ENCODE measurements around the gene CLEC4D. TPM values are rescaled to one million over a fixed set of nuclear protein-coding genes. Genes with fewer than 3 reads are reported as not detected.
"Not testable (repeated sequence)": the region's sequence is repeated elsewhere in the genome, so short reads cannot be mapped to it uniquely, and the experiment has no call there.

The CLEC4D gene
- total RNA-seq, 1 donor from 2014 or later = not detected

DNA sequence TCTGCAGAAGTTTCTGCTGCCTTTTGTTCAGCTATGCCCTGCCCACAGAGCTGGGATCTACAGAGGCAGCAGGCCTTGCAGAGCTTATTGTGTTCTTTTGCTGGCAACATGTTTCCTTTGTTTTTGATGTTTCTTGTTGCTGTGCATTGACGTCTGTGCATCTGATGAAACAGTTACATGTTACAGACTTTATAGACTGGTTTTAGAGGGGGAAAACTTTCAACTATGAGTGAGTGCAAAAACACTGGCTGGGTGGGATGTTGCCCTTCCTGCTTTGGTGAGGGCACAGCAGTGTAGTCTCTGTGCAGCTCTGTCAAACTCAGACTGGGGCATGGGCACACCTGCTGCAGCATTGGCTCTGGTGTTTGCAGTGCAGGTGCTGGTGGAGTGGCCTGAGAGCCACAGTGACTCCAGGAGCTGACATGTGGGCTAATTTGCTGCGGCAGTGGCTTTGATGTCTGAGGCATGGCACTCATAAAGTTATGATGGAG, 30.7 kb upstream of the CLEC4D start:
- H3K4me3 Mint-ChIP-seq (ENCODE audit: unreplicated experiment) = no peak overlapping the region
- peaks cover 2% of the 10 kb centered on the region for H3K27me3 Mint-ChIP-seq (ENCODE audit: unreplicated experiment)
- TF ChIP-seq, protein P1, sequence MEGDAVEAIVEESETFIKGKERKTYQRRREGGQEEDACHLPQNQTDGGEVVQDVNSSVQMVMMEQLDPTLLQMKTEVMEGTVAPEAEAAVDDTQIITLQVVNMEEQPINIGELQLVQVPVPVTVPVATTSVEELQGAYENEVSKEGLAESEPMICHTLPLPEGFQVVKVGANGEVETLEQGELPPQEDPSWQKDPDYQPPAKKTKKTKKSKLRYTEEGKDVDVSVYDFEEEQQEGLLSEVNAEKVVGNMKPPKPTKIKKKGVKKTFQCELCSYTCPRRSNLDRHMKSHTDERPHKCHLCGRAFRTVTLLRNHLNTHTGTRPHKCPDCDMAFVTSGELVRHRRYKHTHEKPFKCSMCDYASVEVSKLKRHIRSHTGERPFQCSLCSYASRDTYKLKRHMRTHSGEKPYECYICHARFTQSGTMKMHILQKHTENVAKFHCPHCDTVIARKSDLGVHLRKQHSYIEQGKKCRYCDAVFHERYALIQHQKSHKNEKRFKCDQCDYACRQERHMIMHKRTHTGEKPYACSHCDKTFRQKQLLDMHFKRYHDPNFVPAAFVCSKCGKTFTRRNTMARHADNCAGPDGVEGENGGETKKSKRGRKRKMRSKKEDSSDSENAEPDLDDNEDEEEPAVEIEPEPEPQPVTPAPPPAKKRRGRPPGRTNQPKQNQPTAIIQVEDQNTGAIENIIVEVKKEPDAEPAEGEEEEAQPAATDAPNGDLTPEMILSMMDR (IDR thresholded peaks at IDR 0.05; ENCODE audit: partially characterized antibody, unreplicated experiment) = no peak
- H3K36me3 Mint-ChIP-seq (ENCODE audit: unreplicated experiment) = peaks cover 6% of the 10 kb centered on the region
- H3K27ac Mint-ChIP-seq (ENCODE audit: unreplicated experiment) = no peak overlapping the region
- no peaks in the 10 kb centered on the region for H3K4me1 Mint-ChIP-seq (ENCODE audit: low read depth, unreplicated experiment)
- no peak for DNase-seq
- H3K9me3 Mint-ChIP-seq (ENCODE audit: unreplicated experiment) = no peaks in the 10 kb centered on the region

DNA sequence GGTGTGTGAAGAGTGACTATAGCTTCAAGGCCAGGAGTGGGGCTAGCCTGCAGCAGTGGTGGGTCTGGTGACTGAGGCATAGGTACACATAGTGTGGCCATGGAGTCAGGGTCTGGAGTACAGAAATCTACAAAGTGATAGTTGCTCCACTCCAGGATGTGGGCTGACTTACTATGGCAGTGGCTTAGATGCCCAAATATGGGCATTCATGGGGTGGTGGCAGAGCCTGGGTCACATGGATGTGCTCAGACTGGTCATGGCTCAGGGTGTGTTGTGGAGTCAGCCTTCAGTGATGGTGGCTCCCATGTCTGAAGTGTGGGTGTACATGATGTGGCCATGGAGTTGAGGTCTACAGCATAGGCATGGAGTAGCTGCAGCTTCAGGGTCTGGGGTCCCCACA, 30.2 kb upstream of the CLEC4D start:
- no peaks in the 10 kb centered on the region for H3K9me3 Mint-ChIP-seq (ENCODE audit: unreplicated experiment)
- H3K4me3 Mint-ChIP-seq (ENCODE audit: unreplicated experiment) = no peak overlapping the region
- H3K36me3 Mint-ChIP-seq (ENCODE audit: unreplicated experiment) = peaks cover 6% of the 10 kb centered on the region
- H3K27ac Mint-ChIP-seq (ENCODE audit: unreplicated experiment) = no peak overlapping the region
- TF ChIP-seq, protein P1 (IDR thresholded peaks at IDR 0.05; ENCODE audit: partially characterized antibody, unreplicated experiment) = no peak
- DNase-seq = no peak
- peaks cover 2% of the 10 kb centered on the region for H3K27me3 Mint-ChIP-seq (ENCODE audit: unreplicated experiment)
- no peaks in the 10 kb centered on the region for H3K4me1 Mint-ChIP-seq (ENCODE audit: low read depth, unreplicated experiment)

DNA sequence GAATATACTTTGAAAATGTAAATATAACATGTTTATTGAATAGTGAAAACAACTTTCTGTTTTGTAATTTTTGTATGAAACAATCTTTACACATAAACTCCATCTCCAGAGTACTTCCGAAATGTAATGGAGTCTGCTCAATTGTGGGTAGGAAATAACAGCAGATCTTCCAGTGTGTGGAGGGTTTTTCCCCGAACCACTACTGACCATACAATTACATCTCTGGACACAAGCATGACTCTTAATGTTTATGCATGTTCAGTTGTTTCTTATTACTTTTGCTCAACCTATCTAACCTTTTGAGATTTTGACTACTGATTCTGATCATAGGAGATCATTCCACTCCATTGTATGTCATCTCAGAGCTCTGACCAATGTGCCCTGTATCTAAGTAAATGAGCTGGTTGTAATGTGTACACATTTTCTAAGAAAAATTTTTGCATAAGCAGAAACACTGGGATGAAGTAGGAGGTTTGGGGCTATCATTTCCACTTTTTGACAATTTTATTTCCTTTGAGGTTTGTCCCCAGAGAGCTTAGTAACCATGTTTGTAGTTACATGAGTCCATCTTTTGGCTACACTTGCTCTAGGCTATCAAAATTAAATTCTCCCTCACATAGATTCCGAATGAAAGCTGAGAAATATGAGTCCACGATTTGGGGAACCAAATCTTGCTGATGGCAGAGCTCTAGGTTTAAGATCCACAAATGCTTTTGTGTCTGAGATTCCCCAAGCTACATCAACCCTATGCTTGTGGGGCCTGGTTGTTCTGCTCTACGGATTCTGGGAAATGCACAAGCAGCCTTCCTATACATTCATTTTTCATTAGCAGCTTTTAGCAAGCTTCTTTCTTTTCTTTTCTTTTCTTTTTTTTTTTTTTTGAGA, 21.4 kb upstream of the CLEC4D start:
- Mint-ChIP-seq H3K4me3 (ENCODE audit: unreplicated experiment) (no peak overlapping the region), H3K4me1 (ENCODE audit: low read depth, unreplicated experiment) (peaks cover 9% of the 10 kb centered on the region), H3K36me3 (ENCODE audit: unreplicated experiment) (no peaks in the 10 kb centered on the region), H3K27ac (ENCODE audit: unreplicated experiment) (no peak overlapping the region), H3K27me3 (ENCODE audit: unreplicated experiment) (no peaks in the 10 kb centered on the region), H3K9me3 (ENCODE audit: unreplicated experiment) (peaks cover 2% of the 10 kb centered on the region)
- DNase-seq = no peak
- TF ChIP-seq, protein P1 (IDR thresholded peaks at IDR 0.05; ENCODE audit: partially characterized antibody, unreplicated experiment) = no peak

DNA sequence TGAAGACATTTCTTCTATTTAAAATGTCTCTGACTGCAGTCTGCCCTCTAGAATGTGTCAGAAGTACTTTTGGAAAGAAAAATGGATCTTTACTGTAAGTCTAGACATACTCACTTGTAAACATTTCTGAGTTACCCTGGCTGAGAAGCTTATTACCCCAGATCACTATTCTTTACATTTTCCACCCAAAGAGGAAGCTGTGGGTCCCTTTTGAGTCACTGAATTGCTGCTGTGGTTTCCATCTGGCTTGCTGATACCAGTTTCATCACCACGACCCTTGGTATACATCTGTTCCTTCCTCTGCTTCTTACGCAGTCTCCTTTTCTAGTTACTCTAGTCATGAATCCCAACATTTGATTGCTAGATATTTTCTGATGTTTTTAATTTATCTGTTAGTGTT, 20.2 kb upstream of the CLEC4D start:
- TF ChIP-seq, protein P1 (IDR thresholded peaks at IDR 0.05; ENCODE audit: partially characterized antibody, unreplicated experiment) = no peak
- peaks cover 2% of the 10 kb centered on the region for H3K9me3 Mint-ChIP-seq (ENCODE audit: unreplicated experiment)
- peaks cover 9% of the 10 kb centered on the region for H3K4me1 Mint-ChIP-seq (ENCODE audit: low read depth, unreplicated experiment)
- H3K27ac Mint-ChIP-seq (ENCODE audit: unreplicated experiment) = no peak overlapping the region
- DNase-seq = no peak
- H3K4me3 Mint-ChIP-seq (ENCODE audit: unreplicated experiment) = no peak overlapping the region
- no peaks in the 10 kb centered on the region for H3K27me3 Mint-ChIP-seq (ENCODE audit: unreplicated experiment)
- no peaks in the 10 kb centered on the region for H3K36me3 Mint-ChIP-seq (ENCODE audit: unreplicated experiment)

DNA sequence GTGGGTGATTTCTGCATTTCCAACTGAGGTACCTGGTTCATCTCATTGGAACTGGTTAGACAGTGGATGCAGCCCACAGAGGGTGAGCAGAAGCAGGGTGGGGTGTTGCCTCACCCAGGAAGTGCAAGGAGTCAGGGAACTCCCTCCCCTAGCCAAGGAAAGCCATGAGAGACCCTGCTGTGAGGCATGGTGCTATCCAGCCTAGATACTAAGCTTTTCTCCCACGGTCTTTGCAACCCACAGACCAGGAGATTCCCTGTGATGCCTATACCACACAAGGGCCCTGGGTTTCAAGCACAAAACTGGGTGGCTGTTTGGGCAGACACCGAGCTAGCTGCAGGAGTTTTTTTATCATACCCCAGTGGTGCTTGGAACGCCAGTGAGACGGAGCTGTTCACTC, 17.6 kb upstream of the CLEC4D start:
- not testable (repeated sequence) for H3K4me1 Mint-ChIP-seq (ENCODE audit: low read depth, unreplicated experiment); H3K27me3 Mint-ChIP-seq (ENCODE audit: unreplicated experiment); H3K27ac Mint-ChIP-seq (ENCODE audit: unreplicated experiment); DNase-seq; H3K36me3 Mint-ChIP-seq (ENCODE audit: unreplicated experiment); H3K4me3 Mint-ChIP-seq (ENCODE audit: unreplicated experiment); H3K9me3 Mint-ChIP-seq (ENCODE audit: unreplicated experiment)

DNA sequence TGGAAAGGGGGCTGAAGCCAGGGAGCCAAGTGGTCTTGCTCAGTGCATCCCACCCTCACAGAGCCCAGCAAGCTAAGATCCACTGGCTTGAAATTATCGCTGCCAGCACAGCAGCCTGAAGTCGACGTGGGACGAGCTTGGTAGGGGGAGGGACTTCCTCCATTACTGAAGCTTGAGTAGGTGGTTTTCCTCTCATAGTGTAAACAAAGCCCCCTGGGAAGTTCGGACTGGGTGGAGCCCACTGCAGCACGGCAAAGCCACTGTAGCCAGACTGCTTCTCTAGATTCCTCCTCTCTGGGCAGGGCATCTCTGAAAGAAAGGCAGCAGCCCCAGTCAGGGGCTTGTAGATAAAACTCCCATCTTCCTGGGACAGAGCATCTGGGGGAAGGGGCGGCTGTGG, 17.2 kb upstream of the CLEC4D start:
- not testable (repeated sequence) for H3K27ac Mint-ChIP-seq (ENCODE audit: unreplicated experiment); H3K27me3 Mint-ChIP-seq (ENCODE audit: unreplicated experiment); H3K9me3 Mint-ChIP-seq (ENCODE audit: unreplicated experiment); DNase-seq; H3K36me3 Mint-ChIP-seq (ENCODE audit: unreplicated experiment); H3K4me1 Mint-ChIP-seq (ENCODE audit: low read depth, unreplicated experiment); H3K4me3 Mint-ChIP-seq (ENCODE audit: unreplicated experiment)

All from glutamatergic neuron (in vitro differentiated cells).